Peyer's patch (tissue), 4 donors: ENCODE measurements around the gene DDAH1.

Experiments
- POLR2A ChIP-seq, 2 donors: fragments of 450-650 bp; IDR thresholded peaks; one replicate each; pipeline ENCODE4 v1.5.1; 2017; ENCODE audit warnings: antibody characterized with exemption in 2 of 2, mild to moderate bottlenecking in 2 of 2, moderate library complexity in 2 of 2
- TF ChIP-seq, protein P1 (sequence below), 6 experiments: fragments of 450-650 bp in 4 of 6; fragments of 200-600 bp in 2 of 6; sonication (generic) in 1 of 6; IDR thresholded peaks; one replicate each; pipeline ENCODE4 v1.5.1; 2017 to 2019; ENCODE audit warnings: antibody characterized with exemption in 6 of 6, mild to moderate bottlenecking in 3 of 6, moderate library complexity in 1 of 6

DNA sequence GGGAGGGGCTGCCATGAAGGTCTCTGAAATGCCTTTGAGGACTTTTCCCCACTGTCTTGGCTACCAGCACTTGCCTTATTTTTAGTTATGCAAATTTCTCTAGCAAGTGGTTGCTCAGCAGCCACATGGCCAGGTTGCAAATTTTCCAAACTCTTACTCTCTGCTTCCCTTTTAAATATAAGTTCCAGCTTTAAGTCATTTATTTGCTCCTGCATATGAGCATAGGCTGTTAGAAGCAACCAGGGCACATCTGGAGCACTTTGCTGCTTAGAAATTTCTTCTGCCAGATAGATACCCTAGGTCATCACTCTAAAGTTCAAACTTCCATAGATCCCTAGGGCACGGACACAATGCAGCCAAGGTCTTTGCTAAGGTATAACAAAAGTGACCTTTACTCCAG lies 44.8 kb downstream of the DDAH1 start:
- TF ChIP-seq, protein P1, sequence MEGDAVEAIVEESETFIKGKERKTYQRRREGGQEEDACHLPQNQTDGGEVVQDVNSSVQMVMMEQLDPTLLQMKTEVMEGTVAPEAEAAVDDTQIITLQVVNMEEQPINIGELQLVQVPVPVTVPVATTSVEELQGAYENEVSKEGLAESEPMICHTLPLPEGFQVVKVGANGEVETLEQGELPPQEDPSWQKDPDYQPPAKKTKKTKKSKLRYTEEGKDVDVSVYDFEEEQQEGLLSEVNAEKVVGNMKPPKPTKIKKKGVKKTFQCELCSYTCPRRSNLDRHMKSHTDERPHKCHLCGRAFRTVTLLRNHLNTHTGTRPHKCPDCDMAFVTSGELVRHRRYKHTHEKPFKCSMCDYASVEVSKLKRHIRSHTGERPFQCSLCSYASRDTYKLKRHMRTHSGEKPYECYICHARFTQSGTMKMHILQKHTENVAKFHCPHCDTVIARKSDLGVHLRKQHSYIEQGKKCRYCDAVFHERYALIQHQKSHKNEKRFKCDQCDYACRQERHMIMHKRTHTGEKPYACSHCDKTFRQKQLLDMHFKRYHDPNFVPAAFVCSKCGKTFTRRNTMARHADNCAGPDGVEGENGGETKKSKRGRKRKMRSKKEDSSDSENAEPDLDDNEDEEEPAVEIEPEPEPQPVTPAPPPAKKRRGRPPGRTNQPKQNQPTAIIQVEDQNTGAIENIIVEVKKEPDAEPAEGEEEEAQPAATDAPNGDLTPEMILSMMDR (IDR thresholded peaks at IDR 0.05) = no peak
- no peak for TF ChIP-seq POLR2A (IDR thresholded peaks at IDR 0.05)
